Lower leg skin (tissue), 3 donors: Measurements from ENCODE around the gene RIMS4.

ENCODE experiments used
- POLR2A ChIP-seq, 2 donors: fragments of 450-650 bp; IDR thresholded peaks; one replicate each; pipeline ENCODE4 v1.6.1; 2016 to 2017; ENCODE audit warnings: antibody characterized with exemption in 2 of 2, mild to moderate bottlenecking in 1 of 2, moderate library complexity in 1 of 2
- TF ChIP-seq, protein P1 (sequence below), 3 donors: fragments of 450-650 bp; IDR thresholded peaks; one replicate each; pipeline ENCODE4 v1.5.1; 2016; ENCODE audit warnings: antibody characterized with exemption in 3 of 3, mild to moderate bottlenecking in 3 of 3, moderate library complexity in 2 of 3

DNA sequence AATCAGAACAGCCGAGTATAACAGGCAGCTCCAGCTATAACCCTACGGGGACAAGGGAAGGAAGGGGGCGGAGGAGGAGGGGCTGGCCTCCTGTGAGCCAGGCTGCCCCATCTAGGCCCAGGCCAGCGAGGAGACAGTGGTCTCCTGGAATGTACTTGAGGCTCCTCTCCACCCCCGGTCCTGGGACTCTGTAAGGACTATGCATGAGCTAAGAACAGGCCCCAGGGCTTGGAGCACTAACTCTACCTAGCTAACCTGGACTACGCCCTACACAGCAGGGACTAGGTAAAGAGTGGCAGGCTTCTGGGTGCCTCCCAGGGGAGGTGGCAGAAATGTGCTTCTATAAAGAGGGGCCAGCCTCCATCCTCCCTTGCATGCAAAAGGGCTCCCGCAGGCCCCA is 55.8 kb downstream of the RIMS4 start:
- no peak for TF ChIP-seq POLR2A (IDR thresholded peaks at IDR 0.05)
- TF ChIP-seq, protein P1, sequence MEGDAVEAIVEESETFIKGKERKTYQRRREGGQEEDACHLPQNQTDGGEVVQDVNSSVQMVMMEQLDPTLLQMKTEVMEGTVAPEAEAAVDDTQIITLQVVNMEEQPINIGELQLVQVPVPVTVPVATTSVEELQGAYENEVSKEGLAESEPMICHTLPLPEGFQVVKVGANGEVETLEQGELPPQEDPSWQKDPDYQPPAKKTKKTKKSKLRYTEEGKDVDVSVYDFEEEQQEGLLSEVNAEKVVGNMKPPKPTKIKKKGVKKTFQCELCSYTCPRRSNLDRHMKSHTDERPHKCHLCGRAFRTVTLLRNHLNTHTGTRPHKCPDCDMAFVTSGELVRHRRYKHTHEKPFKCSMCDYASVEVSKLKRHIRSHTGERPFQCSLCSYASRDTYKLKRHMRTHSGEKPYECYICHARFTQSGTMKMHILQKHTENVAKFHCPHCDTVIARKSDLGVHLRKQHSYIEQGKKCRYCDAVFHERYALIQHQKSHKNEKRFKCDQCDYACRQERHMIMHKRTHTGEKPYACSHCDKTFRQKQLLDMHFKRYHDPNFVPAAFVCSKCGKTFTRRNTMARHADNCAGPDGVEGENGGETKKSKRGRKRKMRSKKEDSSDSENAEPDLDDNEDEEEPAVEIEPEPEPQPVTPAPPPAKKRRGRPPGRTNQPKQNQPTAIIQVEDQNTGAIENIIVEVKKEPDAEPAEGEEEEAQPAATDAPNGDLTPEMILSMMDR (IDR thresholded peaks at IDR 0.05): no peak
